Esophagus mucosa (tissue), 1 donor: ENCODE data around the gene ADI1. TPM values are rescaled to one million over a fixed set of nuclear protein-coding genes. Genes with fewer than 3 reads are reported as not detected.
A peak's percentile ranks its signal among the peaks of the same experiment; 100 is the strongest.
"Not testable (repeated sequence)": the region's sequence is repeated elsewhere in the genome, so short reads cannot be mapped to it uniquely, and the experiment has no call there.

Experiments
- ATAC-seq: fragments of 200-7000 bp; cut with Tn5 transposase; one replicate; pipeline ENCODE4 v1.9.1; 2020
- total RNA-seq: library from RNA; stranded (reverse); gene quantifications from one replicate; pipeline ENCODE4 v1.2.4, GENCODE V29; 2023
- donor health status: DM: yes; HTN: yes; CAD: no.

The ADI1 gene
- total RNA-seq, 1 donor from 2014 or later = 40.8 TPM

DNA sequence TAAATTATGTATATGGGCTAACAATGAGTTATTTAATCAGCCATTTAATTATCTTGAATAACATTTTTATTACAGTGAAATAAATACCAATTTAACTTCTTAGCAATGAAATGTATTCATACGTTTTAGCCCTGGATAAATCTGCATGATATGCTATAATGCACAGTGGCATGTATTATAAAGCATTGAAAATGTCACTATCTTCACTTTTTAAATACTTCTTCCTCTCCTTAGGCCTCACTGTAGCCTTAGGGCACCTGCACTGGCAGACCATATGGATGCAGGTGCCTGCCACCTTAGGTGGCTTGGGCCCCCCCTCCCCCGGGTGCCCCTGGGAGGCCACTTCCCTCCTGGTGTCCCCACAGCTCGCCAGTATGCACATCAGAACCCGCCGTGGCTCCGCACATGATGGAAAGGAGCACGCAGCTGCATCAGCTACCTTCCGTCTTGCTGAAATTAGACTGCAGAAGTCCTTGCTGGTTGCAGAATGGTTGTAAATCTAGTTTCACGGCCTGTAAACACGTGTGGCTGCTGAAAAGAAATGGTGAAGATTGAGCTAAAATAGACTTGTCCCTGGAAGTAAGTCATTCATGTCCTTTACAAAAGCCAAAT is 56.7 kb downstream of the ADI1 start:
- ATAC-seq = no peak

- peak; percentile 59 for ATAC-seq
Measured at GRCh38 chr2:3461801-3462492, 57.4 kb downstream of the ADI1 start.

GRCh38 chr2:3460831-3461800 is 58.2 kb downstream of the ADI1 start:
- no peak for ATAC-seq

DNA sequence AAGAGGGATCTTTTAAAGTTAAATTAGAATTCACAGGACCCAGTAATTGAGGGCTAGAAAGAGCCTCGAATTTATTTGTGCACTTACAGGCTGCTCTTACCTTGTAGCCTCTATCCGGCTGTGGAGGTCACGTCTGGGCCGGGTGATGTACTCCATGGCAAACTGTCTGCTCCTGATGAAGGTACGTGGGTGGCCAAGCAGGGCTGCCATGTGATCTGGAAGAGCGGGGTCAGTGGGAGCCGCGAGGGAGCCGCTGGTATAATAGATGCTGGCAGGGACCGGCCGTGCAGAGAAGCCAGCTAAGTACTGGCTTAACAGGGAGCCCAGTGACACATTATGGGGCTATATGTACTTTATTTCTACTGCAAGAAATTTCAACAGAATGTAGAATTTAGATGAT is 59.2 kb downstream of the ADI1 start:
- ATAC-seq = no peak

- no peak for ATAC-seq
Measured at GRCh38 chr2:3459185-3460015, 59.9 kb downstream of the ADI1 start.

GRCh38 chr2:3458396-3459184 is 60.7 kb downstream of the ADI1 start:
- ATAC-seq = peak; percentile 14

DNA sequence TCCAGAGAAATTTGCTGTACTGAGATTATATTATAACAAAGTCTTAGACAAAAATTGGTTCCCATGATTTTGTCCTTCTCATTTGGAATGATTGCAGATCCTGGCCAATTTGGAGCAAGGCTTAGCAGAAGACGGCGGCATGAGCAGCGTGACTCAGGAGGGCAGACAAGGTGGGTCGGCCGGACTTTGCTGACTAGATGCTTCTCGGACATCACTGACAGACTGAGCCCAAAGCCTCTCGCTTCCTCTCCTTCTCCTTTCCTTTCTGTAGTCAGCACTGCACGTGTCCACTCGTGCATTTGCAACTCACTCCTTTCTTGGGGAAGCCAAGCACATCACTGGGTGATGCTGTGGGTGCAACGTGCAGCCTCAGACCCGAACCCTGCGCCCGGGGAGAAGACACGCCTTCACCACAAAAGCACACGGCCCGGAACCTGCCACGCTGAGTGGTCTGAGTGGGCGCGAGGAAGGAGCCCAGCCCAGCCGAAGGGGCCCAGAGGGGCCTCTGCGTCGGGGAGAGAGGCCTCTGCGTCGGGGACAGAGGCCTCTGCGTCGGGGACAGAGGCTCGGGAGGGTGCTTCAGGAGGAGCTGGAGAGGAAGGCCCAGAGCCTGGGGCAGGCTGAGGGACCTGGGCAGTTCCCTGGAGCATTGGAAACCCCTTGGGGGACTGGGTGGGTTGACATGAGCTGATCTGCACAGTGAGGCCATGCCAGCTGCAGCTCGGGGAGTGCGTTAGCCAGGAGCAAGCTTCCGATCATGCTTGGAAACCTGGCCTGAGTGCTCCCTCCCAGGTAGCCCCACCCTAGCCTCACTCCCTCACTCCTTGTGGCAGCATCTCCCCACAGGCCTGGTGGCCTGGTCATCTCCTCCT is 61.6 kb downstream of the ADI1 start:
- ATAC-seq = peak; percentile 7

- ATAC-seq = no peak
Measured at GRCh38 chr2:3456125-3456524, 63.2 kb downstream of the ADI1 start.

DNA sequence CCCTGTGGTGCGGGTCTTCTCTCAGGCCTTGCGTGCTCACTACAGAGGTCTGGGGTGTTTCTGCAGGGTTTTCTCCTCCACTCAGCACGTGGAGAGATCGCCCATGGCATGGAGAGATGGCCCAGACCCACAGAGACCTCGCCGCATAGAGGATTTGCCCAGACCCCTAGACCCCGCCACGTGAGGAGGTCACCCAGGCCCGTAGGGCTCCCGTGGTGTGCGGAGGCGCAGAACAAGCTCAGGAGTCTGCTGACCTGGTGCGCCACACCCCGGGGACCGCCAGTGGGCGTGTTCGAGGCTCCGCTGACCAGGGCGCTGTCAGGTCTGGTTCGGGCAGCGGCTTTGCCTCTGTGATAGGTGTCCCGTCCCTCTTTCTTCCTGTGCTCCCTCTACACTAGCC is 64.5 kb downstream of the ADI1 start:
- peak; percentile 19 for ATAC-seq

GRCh38 chr2:3454005-3454404 is 65.3 kb downstream of the ADI1 start:
- not testable (repeated sequence) for ATAC-seq

- no peak for ATAC-seq
Measured at GRCh38 chr2:3453190-3453999, 65.9 kb downstream of the ADI1 start.

DNA sequence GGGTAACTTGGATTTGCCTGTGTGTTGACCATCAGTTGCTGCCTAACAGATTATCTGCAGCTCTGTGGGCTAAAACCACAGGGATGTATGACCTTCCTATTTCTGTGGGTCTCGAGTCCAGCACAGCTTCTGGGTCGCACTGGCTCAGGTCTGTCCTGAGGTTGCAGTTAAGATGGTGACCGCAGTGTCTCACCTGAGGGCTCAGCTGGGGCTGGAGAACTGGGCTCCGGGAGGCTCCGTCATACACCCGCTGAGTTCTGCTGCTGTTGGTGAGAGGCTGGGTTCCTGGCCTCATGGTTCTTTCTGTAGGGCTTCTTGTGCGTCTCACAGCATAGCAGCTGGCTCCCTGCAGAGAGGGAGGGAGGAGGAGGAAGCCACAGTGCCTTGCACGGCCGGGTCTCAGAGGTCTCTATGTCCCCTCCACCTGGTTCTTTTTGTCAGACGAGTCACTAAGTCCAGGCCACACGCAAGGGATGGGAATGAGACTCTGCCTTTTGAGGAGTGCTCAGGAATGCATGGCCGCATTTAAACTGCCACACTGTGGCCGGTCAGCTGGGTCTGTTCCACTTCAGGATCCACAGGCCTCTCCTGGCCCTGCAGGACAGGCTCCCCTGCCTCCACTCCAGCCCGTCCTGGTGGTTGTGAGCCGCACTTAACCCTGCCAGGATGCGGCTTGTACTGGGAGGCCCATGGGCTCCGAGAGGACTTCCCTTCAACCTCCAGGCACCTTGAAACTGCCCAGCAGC is 67.2 kb downstream of the ADI1 start:
- ATAC-seq = no peak

GRCh38 chr2:3451169-3451568 is 68.2 kb downstream of the ADI1 start:
- no peak for ATAC-seq

DNA sequence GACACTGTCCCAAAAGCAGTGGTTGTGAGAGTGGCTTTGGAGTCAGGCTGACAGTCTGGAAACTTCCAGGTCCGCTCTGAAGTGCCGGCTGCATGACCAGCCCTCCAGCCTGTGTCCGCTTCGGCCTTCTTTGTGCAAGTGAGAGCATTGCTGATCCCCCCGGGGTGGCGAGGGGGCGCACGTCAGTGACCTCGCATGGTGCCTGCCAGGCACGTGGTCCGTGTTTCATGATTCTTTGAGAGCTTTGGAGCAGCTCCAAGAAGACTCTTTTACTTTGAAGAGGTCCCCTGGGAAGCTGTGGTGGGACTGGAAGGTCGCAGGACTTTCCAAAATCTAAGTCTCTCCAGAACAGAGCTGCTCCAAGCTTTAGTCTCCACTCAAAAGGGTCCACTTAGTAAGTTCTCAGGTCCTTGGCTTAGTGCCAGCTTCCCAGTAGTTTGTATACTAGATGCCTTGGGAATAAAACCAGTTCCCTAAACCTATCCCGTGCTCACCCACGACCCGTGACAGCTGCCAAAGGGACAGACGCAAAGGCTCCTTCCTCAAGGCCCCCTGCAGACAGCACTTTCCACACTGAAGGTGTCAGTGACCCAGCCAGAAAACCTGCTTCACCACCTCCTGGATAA is 68.8 kb downstream of the ADI1 start:
- ATAC-seq = no peak

DNA sequence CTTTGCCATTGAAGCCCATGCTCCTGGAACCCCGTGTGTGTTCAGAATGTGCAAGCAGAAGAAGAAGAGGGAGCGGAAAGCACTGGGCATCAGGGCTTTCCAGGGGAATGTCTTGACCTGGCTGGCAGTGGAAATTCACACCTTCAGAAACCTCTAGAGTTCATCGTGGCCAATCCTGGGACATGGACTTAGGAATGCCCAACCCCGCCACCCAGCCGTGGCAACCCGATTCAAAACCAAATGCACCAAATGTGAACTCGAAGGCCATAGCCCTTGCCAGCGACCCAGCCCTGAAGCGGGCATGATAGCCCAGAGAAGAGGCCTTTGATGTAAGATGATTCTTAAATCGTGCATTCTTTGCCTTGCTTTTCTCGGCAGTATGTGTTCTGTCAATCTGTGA is 69.4 kb downstream of the ADI1 start:
- no peak for ATAC-seq

GRCh38 chr2:3449086-3449485 is 70.2 kb downstream of the ADI1 start:
- no peak for ATAC-seq

GRCh38 chr2:3448441-3448911 is 70.9 kb downstream of the ADI1 start:
- peak; percentile 65 for ATAC-seq

- no peak for ATAC-seq
Measured at GRCh38 chr2:3447789-3448317, 71.5 kb downstream of the ADI1 start.
